Nucleus accumbens (tissue), 56 donors: ENCODE results near the gene ZNF487.
A peak's percentile ranks its signal among the peaks of the same experiment; 100 is the strongest.
"Not testable (repeated sequence)": the region's sequence is repeated elsewhere in the genome, so short reads cannot be mapped to it uniquely, and the experiment has no call there.

Source experiments
- DNase-seq, 56 donors: peaks; one replicate each; lab custom pipeline; 2025; lab: John Stamatoyannopoulos, UW

The ZNF487 gene

GRCh38 chr10:43427166-43427825 is 9.6 kb upstream of the ZNF487 start:
- DNase-seq, result no peak

GRCh38 chr10:43430926-43431663 is 5.8 kb upstream of the ZNF487 start:
- DNase-seq, result peak in 6 of 56 donors; percentile 6 to 15 (median 12)

GRCh38 chr10:43437141-43437870 is 395 bp downstream of the ZNF487 start:
- peak in 2 of 56 donors; percentile 51 to 67 for DNase-seq

- no peak for DNase-seq
Measured at GRCh38 chr10:43440463-43441134, 3.7 kb downstream of the ZNF487 start.

- no peak for DNase-seq
Measured at GRCh38 chr10:43444323-43444722, 7.4 kb downstream of the ZNF487 start.

GRCh38 chr10:43444897-43445466 is 8.1 kb downstream of the ZNF487 start:
- DNase-seq, result no peak

GRCh38 chr10:43446219-43447017 is 9.5 kb downstream of the ZNF487 start:
- DNase-seq, result not testable (repeated sequence)

- DNase-seq, result no peak
Measured at GRCh38 chr10:43448742-43449141, 11.8 kb downstream of the ZNF487 start.

GRCh38 chr10:43452356-43452914 is 15.5 kb downstream of the ZNF487 start:
- DNase-seq, result peak in 10 of 56 donors; percentile 1 to 55 (median 16)

GRCh38 chr10:43453266-43453831 is 16.4 kb downstream of the ZNF487 start:
- no peak for DNase-seq

GRCh38 chr10:43454025-43454424 is 17.1 kb downstream of the ZNF487 start:
- DNase-seq, result not testable (repeated sequence)

GRCh38 chr10:43456561-43456960 is 19.6 kb downstream of the ZNF487 start:
- not testable (repeated sequence) for DNase-seq

- DNase-seq, result no peak
Measured at GRCh38 chr10:43458227-43458626, 21.3 kb downstream of the ZNF487 start.

- DNase-seq, result peak in 8 of 56 donors; percentile 1 to 26 (median 10)
Measured at GRCh38 chr10:43461950-43462349, 25.0 kb downstream of the ZNF487 start.

GRCh38 chr10:43465086-43465735 is 28.3 kb downstream of the ZNF487 start:
- DNase-seq, result not testable (repeated sequence)

GRCh38 chr10:43465736-43466120 is 28.8 kb downstream of the ZNF487 start:
- DNase-seq, result not testable (repeated sequence)

GRCh38 chr10:43471146-43471545 is 34.2 kb downstream of the ZNF487 start:
- DNase-seq, result no peak
